Activated naive CD8-positive, alpha-beta T cell treated with anti-CD3 and anti-CD28 coated beads, Interleukin-2, amount 50 U/mL, for 16 hours (primary cell): ENCODE data around the gene TEX13D.
"Not testable (repeated sequence)": the region's sequence is repeated elsewhere in the genome, so short reads cannot be mapped to it uniquely, and the experiment has no call there.

ENCODE experiments used
- DNase-seq: peaks from one replicate; pipeline ENCODE4 v3.0.0-alpha.2; 2020; ENCODE audit warnings: low read depth, low spot score

The TEX13D gene

GRCh38 chrX:124332481-124333424 lies at the start of gene TEX13D:
TSS of gene TEX13D (plus strand) at chrX:124332660. CDS start at chrX:124332918, 258 bp downstream.
- no peak for DNase-seq

DNA sequence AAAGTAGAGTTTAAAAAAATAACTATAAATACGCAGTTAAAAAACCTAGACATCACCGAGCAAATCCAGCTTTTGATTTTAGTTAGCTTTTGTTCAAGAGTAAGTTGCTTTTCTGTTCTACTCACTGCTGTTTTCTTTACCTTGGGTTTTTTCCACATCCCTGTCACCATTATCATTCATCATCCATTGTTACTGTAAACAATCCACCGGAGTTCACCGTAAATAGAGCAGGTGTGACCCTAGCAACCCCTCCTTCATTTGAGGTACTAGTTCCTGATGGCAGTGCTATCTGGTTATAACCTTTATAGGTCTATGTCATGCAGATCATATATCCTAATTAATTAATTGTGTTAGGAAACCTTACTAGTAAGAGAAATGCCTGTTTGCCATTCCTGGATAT lies 43.0 kb upstream of the TEX13D start:
- no peak for DNase-seq

- no peak for DNase-seq
These were observed 38.6 kb upstream of the TEX13D start for GRCh38 chrX:124293810-124294209.

GRCh38 chrX:124299323-124299722 lies 33.1 kb upstream of the TEX13D start:
- DNase-seq: not testable (repeated sequence)

GRCh38 chrX:124300405-124300804 lies 32.1 kb upstream of the TEX13D start:
- no peak for DNase-seq

GRCh38 chrX:124307253-124307907 lies 25.1 kb upstream of the TEX13D start:
- DNase-seq: no peak

GRCh38 chrX:124325732-124326131 lies 6.7 kb upstream of the TEX13D start:
- no peak for DNase-seq

DNA sequence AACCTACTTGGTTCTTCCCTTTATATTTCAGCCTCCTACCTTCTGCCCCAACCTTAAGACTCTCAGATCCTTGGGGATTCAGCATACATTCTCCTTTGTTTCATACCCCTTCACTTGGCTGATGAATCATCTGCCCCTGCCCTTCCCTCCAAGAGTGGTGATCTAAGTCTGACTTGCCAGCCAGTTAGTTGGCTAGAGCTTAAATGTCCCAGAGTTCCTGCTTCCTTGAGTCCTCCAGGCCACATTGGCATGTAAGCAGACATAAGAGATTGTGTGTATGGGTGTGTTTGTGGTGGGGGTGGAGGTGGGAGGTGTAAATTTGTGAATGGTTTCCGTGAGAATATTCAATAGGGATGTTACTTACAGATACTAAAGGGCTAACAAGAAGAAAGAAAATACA lies 3.7 kb upstream of the TEX13D start:
- DNase-seq: no peak

DNA sequence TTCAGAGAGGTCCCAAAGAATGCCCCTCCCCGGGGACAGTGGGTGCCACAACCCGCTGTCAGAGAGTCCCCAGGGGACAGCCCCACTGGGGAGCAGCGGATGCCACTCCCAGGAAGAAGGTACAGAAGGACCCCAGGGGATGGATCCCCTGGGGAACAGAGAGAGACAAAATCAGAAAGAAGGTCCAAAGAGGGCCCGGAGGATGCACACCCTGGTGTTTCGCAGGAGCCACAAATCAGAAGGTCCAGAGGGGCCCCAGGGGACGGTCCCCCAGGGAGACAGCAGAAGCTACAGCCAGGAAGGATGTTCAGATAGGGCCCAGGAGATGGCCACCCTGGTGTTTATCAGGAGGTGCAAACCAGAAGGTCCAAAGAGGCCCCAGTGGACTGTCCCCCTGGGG lies 1.4 kb downstream of the TEX13D start:
- no peak for DNase-seq

DNA sequence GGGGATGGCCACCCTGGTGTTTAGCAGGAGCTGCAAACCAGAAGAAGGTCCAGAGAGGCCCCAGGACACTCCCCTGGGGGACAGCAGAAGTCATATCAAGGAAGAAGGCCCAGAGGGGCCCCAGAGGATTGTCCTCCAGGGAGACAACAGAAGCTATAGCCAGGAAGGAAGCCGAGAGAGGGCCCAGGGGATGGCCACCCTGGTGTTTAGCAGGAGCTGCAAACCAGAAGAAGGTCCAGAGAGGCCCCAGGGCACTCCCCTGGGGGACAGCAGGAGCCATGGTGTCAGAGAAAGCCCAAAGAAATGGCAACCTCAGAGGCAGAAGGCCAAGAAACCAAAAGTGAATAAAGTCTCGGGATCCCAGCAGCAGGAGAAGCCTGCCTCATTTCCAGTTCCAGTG lies 2.1 kb downstream of the TEX13D start:
- DNase-seq: not testable (repeated sequence)

DNA sequence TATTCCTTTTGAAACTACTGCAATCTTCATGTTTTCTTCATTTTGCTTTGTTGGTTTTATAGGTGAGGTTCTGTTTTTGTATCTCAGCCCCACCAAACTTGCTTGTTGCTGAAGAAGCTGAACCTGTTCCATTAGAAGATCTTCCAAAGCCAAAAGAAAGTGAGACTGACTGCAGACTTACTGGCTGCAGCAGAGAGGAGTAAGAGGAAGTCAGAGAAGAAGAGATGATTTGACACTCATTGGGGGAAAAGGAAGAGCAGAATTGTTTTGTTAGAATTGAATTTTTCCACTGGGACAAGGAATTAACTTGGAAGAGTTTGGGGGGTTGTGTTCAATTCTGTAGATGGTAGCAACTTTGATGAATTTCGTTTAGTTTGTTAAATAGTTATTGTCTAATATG lies 3.1 kb downstream of the TEX13D start:
- DNase-seq: no peak

DNA sequence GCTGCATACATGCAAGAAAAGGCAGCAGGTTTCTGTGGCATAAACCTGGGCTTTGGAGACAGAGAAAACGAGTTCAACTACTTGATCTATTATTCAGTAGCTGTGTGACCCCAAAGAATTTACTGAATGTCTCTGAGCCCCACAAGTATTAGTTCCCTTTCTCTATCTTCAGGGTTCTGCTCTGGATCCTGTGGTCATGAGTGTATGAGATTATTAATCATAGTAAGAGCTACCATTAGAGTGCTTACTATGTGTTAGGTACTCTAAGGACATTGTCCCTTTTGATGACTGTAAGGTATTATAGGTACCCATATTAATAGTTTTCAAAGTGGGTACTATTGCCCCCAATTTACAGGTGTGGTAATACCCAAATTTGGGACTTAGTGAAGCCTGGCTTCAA lies 5.5 kb downstream of the TEX13D start:
- no peak for DNase-seq

DNA sequence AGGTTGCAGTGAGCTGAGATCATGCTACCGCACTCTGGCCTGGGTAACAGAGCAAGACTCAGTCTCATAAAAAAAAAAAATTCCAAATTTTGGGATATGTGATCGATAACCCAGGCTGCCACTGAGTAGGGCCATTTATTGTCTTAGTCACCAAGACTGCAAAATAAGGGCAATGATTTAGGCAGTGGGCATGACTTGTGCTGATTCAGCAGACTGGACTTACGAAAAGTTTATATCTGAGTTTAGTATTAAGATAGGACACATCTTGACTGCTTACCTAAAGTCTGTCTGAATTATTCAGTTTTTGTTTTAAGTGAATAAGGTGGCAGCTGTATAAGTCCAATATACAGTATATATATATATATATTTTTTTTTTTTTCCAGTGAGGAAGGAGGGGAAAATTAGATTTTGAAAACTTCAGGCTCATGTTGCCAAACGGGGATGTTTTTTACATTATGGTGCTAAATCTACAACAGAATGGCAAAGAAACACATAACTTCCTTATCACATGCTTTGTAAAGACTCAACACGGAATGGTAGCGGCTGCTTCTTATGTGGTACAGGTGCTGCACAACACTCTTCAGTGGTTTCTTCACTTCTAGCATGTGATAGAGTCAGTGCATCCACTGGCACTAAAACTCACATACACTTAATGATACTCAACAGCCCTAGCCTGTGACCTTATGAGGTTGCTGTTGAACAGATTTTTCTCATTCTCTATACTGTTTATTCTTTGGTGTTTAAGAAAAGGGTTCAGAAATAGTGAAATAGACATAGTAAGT lies 6.5 kb downstream of the TEX13D start:
- DNase-seq: no peak

DNA sequence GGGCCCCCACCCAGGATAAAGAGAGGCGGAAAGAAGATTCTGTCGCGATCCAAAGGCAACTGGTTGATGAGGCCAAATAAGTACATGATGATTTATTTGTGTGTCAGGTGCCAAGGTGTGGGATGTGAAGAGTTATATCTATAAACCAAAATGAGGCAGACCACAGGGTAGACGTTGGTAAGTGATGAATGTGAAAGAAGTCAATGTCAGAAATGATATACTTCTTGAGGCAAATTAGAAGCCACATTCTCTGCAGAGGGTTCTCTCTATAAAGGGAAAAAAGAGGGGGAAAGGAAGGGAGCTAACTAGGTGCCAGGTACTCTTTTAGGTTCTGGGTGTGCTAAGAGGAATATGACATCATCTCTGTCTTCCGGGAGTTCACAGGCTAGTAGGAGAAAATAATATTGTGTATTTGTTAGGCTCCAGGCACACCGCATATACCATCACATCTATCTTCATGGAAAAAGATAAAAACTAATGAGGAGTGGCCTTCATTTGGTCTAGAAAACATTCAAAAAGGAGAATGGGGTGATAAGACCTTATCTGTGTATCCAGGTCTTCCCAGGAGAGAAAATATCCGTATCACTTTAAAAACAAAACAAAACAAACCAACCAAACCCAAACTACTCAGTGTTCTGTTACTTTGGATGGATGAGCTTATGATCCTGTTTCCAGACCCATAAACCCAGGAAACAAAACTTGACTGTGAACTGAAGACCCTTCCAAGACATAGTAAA lies 9.1 kb downstream of the TEX13D start:
- DNase-seq: no peak

GRCh38 chrX:124342174-124342867 lies 9.9 kb downstream of the TEX13D start:
- DNase-seq: no peak

DNA sequence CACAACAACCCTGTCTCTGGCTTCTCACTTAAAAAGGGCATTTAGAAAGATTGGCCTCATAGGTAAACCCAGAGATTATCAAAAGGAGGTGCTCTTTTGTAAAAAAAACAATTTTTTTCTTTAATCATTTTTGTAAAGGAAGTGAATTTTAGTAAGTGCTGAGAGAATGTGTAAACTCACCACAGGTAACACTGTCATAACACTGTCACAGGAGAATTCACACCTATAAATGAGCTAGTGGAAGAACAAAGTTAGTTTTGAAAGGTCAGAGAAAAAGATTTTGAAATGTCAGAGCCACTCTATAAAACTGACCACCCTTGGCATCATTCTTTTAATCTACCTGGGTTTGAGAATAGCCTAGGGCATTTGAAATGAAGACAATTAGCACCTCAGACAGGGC lies 10.6 kb downstream of the TEX13D start:
- no peak for DNase-seq

DNA sequence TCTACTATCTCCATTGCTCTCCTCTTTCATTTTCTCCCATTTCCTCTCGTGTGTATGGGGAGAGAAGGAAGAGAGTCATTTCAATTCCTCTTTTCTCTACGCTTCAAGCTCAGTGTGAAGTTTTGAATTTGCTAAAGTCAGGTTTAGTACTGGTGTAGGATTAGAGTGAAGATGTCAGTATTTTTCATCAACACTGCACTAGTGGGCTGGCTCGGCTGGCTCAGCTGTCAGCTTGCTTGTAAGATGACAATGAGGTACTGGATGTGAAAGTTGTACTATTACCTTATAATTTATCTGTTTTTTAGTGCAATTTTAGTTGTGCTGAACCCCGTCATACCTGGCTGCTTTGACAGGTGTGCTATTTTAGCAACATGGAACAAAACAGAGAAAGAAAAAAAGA lies 11.8 kb downstream of the TEX13D start:
- DNase-seq: no peak

DNA sequence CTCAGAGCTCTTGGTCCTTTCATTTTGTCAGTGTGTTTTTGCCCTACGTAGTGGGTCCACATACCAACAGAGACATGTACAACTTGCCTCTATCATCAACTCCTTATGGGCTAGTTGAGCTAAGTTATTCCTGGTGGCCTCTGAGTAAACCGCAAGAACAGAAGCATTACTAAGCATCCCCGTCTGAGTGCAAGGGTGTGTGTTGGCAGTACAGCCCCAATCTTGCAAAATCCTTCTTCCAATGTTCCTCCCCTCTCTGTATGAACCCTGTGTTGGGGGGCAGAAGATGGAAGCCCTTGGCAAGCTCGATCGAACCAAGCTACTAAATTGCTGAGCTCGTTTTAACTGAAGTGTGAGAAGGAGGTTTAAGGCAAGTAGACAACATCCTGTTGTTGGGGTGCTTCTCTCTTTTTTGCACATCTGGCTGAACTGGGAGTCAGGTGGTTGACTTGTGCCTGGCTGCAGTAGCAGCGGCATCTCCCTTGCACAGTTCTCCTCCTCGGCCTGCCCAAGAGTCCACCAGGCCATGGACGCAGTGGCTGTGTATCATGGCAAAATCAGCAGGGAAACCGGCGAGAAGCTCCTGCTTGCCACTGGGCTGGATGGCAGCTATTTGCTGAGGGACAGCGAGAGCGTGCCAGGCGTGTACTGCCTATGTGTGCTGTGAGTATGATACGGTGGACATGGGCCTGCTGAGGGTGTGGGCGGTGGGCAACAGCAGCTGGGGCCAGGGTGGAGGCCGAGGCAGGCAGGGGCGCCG lies 13.8 kb downstream of the TEX13D start, which contains the start of gene SH2D1A:
SH2D1A (plus strand) TSS at position 447 of the 760 bp plus-strand sequence; CDS start at position 527, 80 bp downstream.
- no peak for DNase-seq

- no peak for DNase-seq
These were observed 14.4 kb downstream of the TEX13D start for GRCh38 chrX:124346877-124347241.

DNA sequence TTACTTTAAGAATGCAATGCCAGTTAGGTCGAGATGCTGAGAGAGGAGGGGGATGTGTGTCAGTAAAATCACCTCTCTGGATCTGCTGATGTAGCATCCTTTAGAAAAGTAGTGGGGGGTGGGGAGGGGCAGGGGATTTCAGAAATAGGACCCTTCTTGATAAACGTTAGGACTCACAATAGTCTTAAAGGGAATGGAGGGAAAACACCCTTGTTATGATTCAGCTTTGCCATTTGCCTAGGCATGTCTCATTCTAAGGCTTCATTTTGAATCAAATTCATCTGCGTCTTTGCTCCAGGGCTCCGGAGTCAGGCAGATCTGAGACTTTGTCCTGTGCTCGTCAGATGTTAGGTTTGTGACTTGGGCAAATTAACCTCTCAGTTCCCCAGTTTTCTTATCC lies 14.8 kb downstream of the TEX13D start:
- DNase-seq: no peak
